Neuron (in vitro differentiated cells): ENCODE measurements around the gene TRMT10B.
"Not testable (repeated sequence)": the region's sequence is repeated elsewhere in the genome, so short reads cannot be mapped to it uniquely, and the experiment has no call there.

Source experiments
- H2AFZ ChIP-seq: one replicate; pipeline ENCODE4 v1.6.1; 2013; ENCODE audit warnings: low read depth, mild to moderate bottlenecking, inconsistent platforms, low read length, moderate library complexity
- H3K27me3 ChIP-seq: one replicate; pipeline ENCODE4 v1.6.1; 2013; ENCODE audit warnings: low read length; ENCODE audit not compliant: insufficient read depth
- H3K36me3 ChIP-seq: one replicate; pipeline ENCODE4 v1.6.1; 2013; ENCODE audit warnings: low read length; ENCODE audit not compliant: insufficient read depth
- H3K4me1 ChIP-seq: one replicate; pipeline ENCODE4 v1.6.1; 2013; ENCODE audit warnings: low read length; ENCODE audit not compliant: insufficient read depth
- H3K4me3 ChIP-seq: 2 replicates; pipeline ENCODE4 v1.5.1; 2013; ENCODE audit warnings: mild to moderate bottlenecking, low read length, moderate library complexity
- H3K9me3 ChIP-seq: one replicate; pipeline ENCODE4 v1.6.1; 2013; ENCODE audit warnings: low read length

Gene TRMT10B

DNA sequence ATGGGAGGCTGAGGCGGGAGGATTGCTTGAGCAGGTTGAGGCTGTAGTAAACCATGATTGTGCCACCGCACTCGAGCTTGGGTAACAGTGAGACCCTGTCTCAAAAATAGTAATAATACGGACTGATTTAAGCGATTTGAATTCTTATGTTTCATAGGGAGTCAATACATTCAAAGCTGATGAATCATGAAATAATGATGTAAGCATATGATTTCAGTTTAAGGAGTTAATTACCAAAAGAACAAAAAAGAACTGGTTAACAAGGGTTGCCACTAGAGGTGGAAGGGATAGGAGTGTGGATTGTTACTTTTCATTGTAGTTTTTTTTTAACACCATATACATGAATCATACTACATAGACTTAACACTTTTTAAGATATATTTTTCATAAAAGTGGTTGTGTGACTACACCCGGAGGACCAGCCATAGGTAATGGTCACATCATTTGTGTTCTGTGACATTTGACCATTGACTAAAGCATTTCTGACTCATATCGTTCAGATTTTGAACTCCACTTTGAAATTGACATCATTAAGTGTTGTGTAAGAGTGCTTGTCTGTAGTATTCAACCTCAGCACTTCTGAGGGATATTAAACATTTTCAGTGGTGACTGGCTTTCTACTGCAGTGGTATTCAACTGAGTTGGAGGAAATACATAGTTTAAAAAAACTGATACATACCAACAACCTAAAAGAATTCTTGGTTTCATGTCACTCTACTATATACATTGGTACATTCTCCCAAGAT lies 7.0 kb downstream of the TRMT10B start:
- no peaks in the 10 kb centered on the region for H3K4me1 ChIP-seq
- no peaks in the 10 kb centered on the region for H3K27me3 ChIP-seq
- no peak overlapping the region for H2AFZ ChIP-seq
- peaks cover 2% of the 10 kb centered on the region for H3K9me3 ChIP-seq
- H3K36me3 ChIP-seq, result peaks cover 6% of the 10 kb centered on the region
- H3K4me3 ChIP-seq, result no peak overlapping the region

- Histone ChIP-seq H3K36me3 (peaks cover 6% of the 10 kb centered on the region), H3K9me3 (peaks cover 2% of the 10 kb centered on the region), H3K27me3 (no peaks in the 10 kb centered on the region), H3K4me1 (no peaks in the 10 kb centered on the region), H2AFZ (no peak overlapping the region), H3K4me3 (no peak overlapping the region)
Measured at GRCh38 chr9:37761511-37761910, 7.9 kb downstream of the TRMT10B start.

- H3K27me3 ChIP-seq, H3K4me1 ChIP-seq, H3K9me3 ChIP-seq, H2AFZ ChIP-seq, H3K4me3 ChIP-seq: not testable (repeated sequence)
- H3K36me3 ChIP-seq, result peaks cover 12% of the 10 kb centered on the region
Measured at GRCh38 chr9:37765263-37765662, 11.7 kb downstream of the TRMT10B start.

DNA sequence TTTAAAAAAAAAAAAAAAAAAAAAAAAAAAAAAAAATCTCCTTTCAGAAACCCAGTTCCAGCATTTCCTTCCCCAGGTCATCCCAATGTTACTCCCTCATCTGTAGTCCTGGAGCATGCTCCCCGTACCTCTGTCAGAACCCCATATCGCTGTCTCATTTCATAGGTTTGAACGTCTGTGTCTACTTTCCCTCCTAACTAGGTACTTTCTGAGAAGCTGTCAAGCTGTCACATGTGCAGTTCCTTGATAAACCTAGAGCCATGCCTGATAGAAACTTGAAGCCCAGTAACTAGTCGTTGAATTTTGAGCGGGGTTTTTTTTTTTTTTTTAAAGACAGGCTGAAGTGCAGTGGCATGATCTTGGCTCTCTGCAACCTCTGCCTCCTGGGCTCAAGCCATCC lies 15.7 kb downstream of the TRMT10B start:
- no peaks in the 10 kb centered on the region for H3K4me1 ChIP-seq
- peaks cover 2% of the 10 kb centered on the region for H3K9me3 ChIP-seq
- no peak overlapping the region for H3K4me3 ChIP-seq
- H2AFZ ChIP-seq, result no peak overlapping the region
- peaks cover 20% of the 10 kb centered on the region for H3K36me3 ChIP-seq
- no peaks in the 10 kb centered on the region for H3K27me3 ChIP-seq

DNA sequence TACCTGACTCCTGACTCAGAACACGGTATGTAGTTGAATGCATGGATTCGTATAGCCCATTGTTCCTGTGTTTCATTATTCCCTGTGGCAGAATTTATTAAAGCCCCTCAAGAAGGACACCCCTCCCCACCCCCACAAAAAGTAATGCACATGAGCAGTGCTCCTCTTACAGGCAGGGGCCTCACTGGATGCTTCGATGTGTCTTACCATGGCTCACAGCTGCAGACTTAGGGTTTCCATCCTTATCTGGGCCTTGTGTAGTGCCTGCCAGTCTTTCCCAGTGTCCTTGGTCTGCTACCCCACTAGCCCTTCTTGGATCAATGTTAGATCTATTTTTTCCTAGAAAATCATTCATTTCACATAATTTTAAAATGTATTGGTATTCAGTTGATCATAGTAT lies 16.4 kb downstream of the TRMT10B start:
- no peaks in the 10 kb centered on the region for H3K9me3 ChIP-seq
- no peak overlapping the region for H2AFZ ChIP-seq
- H3K36me3 ChIP-seq, result peaks cover 23% of the 10 kb centered on the region
- no peaks in the 10 kb centered on the region for H3K27me3 ChIP-seq
- H3K4me1 ChIP-seq, result no peaks in the 10 kb centered on the region
- no peak overlapping the region for H3K4me3 ChIP-seq

DNA sequence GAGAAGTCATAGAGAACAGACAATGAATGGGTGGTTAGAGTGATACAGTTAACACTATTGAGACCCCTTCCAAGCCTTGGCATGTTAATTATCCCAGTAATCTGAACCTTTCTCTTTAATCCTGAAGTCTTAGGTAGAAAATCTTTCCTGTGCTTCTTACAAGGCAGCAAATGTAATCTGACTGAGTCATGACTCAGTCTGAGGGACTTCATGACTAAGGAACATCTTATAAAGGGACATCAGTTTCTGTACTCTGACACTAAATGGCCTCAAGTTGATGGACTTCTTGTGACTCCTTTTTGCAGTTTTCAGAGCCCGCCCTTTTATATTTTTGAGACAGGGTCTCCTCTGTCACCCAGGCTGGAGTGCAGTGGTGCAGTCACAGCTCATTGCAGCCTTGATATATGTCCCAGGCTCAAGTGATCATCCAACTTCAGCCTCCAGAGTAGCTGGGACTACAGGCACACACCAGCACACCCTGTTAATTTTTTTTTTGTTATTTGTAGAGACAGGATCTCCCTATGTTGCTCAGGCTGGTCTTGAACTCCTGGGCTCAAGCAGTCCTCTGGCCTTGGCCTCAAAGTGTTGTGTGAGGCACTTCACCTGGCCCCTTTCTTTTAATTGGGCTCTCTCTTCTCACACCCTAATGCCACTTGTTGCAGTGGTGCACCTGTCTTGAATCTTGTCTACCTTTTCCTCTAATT lies 21.8 kb downstream of the TRMT10B start:
- Histone ChIP-seq H3K4me1 (no peaks in the 10 kb centered on the region), H2AFZ (no peak overlapping the region), H3K4me3 (no peak overlapping the region), H3K27me3 (no peaks in the 10 kb centered on the region), H3K9me3 (no peaks in the 10 kb centered on the region), H3K36me3 (peaks cover 60% of the 10 kb centered on the region)

- H2AFZ ChIP-seq, result no peak overlapping the region
- no peaks in the 10 kb centered on the region for H3K4me1 ChIP-seq
- H3K36me3 ChIP-seq, result peaks cover 65% of the 10 kb centered on the region
- no peaks in the 10 kb centered on the region for H3K27me3 ChIP-seq
- H3K9me3 ChIP-seq, result no peaks in the 10 kb centered on the region
- H3K4me3 ChIP-seq, result no peak overlapping the region
Measured at GRCh38 chr9:37776328-37776727, 22.7 kb downstream of the TRMT10B start.

DNA sequence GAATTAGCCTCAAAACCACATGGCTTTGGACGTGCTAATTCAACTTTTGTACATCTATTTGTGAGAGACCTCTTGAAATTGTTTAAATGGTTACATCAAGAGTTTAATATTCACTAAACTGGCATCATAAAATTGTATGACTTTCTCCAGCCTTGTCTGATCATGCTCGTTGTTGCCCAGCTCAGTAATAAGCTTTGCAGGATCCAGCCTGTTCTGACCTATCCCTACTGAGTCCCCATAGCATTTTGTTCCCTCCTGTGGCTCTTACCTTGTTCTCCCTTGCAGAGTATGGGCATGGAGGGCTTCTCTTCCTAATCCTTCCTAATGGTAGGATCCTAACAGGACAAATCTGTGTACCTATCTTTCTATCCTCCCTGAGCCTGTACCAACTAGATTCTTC lies 24.9 kb downstream of the TRMT10B start:
- no peaks in the 10 kb centered on the region for H3K9me3 ChIP-seq
- H3K4me3 ChIP-seq, result no peak overlapping the region
- H3K4me1 ChIP-seq, result peaks cover 4% of the 10 kb centered on the region
- H2AFZ ChIP-seq, result no peak overlapping the region
- no peaks in the 10 kb centered on the region for H3K27me3 ChIP-seq
- peaks cover 86% of the 10 kb centered on the region for H3K36me3 ChIP-seq

DNA sequence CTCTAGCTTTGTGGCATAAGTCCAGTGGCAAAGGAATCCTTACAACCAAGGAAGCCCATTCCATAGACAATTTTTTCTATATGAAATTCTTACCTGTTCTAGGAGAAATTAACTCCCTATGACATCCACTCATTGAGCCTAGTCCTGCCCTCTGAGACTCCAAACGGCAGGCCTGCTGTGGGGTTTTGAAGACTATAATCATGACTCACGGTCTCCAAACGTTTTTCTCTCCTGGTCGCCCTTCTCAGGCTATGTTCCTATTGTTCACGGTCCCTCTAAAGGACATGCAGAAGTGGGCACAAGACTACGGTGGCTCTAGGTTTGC lies 30.6 kb downstream of the TRMT10B start:
- H3K4me3 ChIP-seq, result peak overlapping the region; percentile 81

DNA sequence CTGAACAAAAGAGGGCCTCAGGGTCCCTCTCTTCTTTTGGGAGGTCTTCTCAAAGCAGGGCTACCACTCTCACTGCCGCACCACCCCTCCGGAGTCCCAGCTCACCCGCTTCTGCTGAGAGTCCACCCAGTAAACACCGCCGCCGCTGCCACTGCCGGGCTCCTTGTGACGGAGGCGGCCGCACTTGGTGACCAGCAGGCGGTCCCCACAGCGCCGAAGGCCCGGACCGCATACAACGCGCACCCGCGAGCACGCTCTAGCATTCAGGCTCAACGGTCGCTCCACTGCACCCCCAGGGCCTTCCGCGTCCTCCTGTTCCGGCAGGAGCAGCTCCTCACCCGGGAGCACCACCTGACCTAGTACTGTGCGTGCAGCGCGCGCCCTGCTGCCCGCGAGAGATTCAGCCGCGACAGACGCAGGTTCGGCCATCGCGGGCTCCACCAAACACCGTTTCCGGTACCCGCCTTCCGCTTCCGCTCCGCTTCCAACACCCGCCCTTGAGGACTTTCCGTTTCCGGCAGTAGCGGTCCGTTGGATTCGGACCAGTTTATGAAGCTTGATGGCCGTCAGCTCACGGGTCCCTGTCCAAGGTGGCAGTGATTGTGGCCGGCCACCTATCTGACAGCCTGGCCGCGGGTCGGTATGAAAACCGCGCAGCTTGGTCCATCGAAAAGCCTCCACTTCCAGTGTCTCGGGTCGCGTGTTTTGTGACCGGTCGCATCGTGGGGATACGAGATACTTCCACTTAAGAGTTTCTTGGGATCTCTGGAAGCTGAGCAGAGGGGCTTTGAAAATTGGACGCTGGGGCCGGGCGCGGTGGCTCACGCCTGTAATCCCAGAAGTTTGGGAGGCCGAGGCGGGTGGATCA lies 31.2 kb downstream of the TRMT10B start, which contains the start of gene EXOSC3:
EXOSC3 (minus strand) TSS at position 449 of the 868 bp plus-strand sequence; CDS start at position 429, 20 bp downstream.
- Histone ChIP-seq H3K36me3 (peaks cover 39% of the 10 kb centered on the region), H2AFZ (peak within 1 kb of the TSS; percentile 54)

More for the DNA sequence above, 30.6 kb downstream of the TRMT10B start:
- Histone ChIP-seq H2AFZ (peak overlapping the region; percentile 54), H3K27me3 (no peaks in the 10 kb centered on the region), H3K36me3 (peaks cover 45% of the 10 kb centered on the region), H3K4me1 (peaks cover 16% of the 10 kb centered on the region), H3K9me3 (no peaks in the 10 kb centered on the region)

GRCh38 chr9:37787059-37787458 lies 33.5 kb downstream of the TRMT10B start:
- Histone ChIP-seq H3K4me3 (no peak overlapping the region), H3K4me1 (peaks cover 16% of the 10 kb centered on the region)

More for the DNA sequence above, 31.2 kb downstream of the TRMT10B start, which contains the start of gene EXOSC3:
- Histone ChIP-seq H3K27me3 (no peaks in the 10 kb centered on the region), H3K4me1 (peaks cover 16% of the 10 kb centered on the region), H3K9me3 (no peaks in the 10 kb centered on the region), H3K4me3 (peak within 1 kb of the TSS; percentile 81)

GRCh38 chr9:37788332-37788731 lies 34.7 kb downstream of the TRMT10B start:
- H3K4me1 ChIP-seq, result peaks cover 13% of the 10 kb centered on the region
- H3K27me3 ChIP-seq, result no peaks in the 10 kb centered on the region
- H3K9me3 ChIP-seq, result no peaks in the 10 kb centered on the region
- no peak overlapping the region for H3K4me3 ChIP-seq
- no peak overlapping the region for H2AFZ ChIP-seq
- H3K36me3 ChIP-seq, result peaks cover 5% of the 10 kb centered on the region

More at GRCh38 chr9:37787059-37787458, 33.5 kb downstream of the TRMT10B start:
- H3K36me3 ChIP-seq, result peaks cover 18% of the 10 kb centered on the region
- H2AFZ ChIP-seq, result no peak overlapping the region
- no peaks in the 10 kb centered on the region for H3K27me3 ChIP-seq
- no peaks in the 10 kb centered on the region for H3K9me3 ChIP-seq

DNA sequence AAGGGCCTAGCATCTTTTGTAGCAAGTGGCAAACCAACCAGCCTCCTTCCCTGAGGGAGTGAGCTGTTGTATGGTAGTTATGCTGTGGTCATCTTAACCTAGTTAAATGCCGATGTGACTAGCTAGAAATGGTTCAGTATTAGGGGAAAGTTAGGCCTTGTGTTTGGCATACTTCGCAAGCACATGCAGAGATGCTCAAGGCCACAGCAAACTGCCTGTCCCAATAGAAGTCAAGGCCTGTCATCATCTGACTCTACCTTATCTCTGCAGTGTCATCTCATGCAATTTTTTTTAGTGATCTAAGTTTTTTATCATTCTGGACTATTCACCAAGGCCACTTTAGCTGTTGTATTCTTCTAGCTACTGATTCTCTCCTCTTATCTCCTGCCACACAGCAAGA lies 36.5 kb downstream of the TRMT10B start:
- Histone ChIP-seq H3K27me3 (no peaks in the 10 kb centered on the region), H3K4me1 (peaks cover 4% of the 10 kb centered on the region), H3K36me3 (no peaks in the 10 kb centered on the region), H2AFZ (no peak overlapping the region), H3K4me3 (no peak overlapping the region), H3K9me3 (no peaks in the 10 kb centered on the region)
